Measurements from ENCODE around the gene SPESP1.
A peak's percentile ranks its signal among the peaks of the same experiment; 100 is the strongest.
"Not testable (repeated sequence)": the region's sequence is repeated elsewhere in the genome, so short reads cannot be mapped to it uniquely, and the experiment has no call there.

Gene SPESP1

DNA sequence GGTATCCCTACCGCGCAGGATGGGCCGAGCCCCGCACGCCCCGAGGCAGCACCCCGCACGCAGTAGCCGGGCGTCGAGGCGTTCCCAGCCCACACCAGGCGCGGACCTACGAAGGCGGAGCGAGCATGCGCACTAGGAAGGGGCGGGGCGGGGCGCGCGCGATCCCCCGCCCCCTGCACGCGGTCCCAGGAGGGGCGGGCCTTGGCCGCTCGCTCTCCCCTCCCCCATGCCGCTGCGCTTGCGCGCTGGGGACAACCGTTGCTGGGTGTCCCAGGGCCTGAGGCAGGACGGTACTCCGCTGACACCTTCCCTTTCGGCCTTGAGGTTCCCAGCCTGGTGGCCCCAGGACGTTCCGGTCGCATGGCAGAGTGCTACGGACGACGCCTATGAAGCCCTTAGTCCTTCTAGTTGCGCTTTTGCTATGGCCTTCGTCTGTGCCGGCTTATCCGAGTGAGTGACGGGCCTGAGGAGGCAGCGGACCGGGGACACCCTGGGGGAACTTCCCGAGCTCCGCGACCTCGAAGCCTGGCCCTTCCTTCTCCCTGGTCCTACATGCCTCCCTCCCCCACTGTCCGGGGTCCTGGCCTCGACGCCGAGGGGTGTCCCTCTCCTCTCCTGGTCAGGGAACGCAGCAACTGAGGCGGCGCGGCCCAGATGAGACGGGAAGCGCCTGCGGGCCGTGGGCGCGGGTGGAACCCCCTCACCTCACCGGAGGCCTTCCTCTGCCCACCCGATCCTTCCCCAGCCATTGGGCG is at the start of gene SPESP1:
SPESP1 (plus strand) TSS at position 258 of the 755 bp plus-strand sequence; CDS start at position 387, 129 bp downstream.
- no peak for DNase-seq

DNA sequence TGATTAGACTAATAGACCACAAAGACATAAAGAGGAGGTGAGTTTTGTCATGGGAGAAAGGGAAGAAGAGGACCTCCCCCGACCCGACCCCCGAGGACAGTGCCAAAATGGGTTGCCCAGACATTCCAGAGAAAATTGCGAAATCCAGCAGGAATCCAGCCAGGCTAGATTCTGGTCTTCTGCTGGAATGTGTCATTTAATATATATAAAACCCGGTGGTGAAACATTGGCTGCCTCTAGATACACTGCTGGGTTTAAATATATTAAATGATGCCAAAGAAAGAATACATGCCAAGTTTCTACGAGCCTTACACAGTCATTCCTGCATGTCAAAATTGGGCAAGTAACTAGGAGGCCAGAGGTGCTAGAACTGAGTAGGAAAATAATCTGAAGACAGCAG is 45.3 kb upstream of the SPESP1 start:
- DNase-seq, result no peak

DNA sequence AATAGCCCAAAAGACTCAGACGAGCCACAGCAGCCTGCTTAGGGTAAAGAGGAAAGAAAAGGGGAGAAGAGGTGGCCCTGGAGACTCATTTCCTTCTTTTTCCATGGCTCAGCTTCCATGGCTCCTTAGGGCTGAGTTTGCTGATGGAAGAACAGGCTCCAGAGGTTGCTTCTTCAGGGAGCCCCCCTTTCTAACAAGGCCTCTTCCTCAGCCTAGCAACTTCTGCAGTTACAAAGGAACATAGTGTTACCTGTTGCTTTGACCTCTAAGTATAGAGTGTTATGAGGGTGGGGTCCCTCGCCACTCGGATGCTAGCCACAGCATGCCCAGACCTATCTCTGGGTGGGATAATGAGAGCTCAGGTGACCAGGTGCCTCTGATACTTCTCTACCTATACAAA is 43.2 kb upstream of the SPESP1 start:
- no peak for DNase-seq

DNA sequence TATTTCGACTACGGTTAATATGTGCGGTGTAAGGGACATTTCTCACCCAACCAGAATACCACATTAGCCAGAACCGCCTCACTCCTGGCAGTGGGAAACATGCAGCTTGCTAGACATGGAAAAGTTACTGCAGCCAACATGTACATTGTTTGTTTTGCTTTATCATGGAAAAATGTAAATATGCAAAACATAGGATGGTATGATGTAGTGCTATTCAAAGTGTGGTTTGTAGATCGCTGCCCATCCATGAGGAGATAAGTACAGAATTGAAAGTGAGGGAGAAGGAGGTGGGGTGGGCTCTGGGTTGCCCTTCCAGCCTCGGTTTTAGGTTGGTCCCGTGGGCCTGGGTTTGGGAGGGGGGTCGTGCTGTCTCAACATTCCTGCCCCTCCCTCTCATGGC is 42.5 kb upstream of the SPESP1 start:
- DNase-seq, result no peak

DNA sequence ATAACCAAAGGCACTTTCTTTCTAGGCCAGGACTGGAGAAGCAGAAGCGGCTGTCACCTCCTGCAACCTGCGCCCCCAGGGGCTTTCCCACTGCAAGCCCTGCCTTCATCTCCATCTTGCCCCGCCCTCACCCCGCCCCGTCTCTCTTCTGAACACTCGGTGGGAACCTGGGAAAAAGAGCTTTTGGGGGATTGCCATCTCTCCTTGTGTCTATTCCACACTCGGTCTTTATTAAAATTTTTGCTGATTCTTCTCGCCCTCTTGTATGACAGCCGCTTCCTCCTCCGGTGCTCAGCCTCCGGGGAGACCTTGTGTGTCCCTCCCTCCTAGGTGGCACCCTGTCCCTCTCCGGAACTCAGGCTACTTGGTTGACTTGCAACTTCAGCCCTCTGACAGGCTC is 41.9 kb upstream of the SPESP1 start:
- DNase-seq, result no peak

DNA sequence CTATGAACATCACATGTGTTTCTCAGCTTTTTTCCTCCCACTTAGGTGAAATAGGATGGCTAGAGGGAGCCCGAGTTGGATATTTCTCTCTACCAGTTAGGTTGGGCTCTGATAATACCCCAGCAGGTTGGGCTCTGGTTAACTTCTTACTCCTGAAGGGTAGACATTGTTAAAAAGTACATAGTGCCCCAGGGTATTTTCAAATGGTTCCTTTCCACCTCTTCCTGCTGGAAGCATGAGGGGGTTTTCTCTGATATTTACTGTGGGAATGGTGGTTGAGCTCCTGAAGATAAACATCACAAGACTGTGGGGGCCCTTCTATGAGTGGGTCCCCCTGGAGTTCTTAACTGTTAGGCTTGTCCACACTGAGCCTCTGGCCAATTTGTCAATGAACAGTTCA is 36.1 kb upstream of the SPESP1 start:
- DNase-seq, result no peak

DNA sequence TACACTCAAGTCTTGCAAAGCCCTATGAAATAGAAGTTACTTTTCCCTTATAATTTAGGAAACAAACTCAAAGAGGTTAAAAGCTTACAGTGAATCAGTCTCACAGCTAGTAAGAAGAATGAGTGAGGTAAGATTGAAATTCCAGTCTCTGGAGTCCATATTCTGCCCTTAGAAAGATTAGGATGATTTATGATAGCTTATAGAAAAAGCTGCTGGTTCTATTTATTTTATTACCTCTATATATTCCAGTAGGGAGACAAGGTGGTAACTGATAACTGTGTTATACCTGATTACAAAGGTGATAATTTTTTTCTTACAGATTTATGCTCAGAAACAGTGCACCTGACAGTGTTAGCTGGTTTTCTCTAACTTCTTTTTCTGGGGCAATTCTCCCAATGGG is 34.1 kb upstream of the SPESP1 start:
- no peak for DNase-seq

DNA sequence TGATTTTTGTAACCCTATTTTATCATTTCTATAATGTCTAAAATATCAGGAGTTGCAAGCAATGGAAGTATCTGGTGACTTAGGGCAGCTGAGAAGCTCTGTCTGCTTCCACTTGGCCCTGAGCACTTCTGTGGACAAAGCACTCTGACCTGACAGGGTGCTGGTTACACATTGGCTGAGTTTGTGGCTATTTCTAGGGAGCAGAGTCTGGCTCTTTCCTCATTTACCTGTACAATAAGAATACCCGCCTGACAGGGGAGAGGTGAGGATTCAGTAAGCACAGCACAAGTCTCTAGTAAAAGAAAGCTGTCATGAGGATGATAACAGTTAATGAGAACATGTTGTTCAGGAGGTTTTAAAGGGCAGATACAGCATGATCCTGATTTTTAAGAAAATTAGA is 33.3 kb upstream of the SPESP1 start:
- DNase-seq, result no peak

DNA sequence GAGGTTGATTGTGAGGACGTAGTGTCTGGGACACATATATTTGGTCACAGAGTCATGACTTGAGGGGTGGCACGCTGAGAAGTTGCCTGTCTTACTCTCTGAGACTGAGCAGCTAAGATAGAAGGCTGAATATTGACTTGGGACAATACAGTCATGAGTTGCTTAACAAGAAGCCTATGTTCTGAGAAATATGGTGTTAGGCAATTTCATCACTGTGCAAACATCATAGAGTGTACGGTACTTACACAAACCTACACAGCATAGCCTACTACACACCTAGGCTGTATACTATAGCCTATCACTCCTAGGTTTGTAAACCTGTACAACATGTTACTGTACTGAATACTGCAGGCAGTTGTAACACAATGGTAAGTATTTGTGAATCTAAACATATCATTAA is 30.3 kb upstream of the SPESP1 start:
- DNase-seq, result no peak

DNA sequence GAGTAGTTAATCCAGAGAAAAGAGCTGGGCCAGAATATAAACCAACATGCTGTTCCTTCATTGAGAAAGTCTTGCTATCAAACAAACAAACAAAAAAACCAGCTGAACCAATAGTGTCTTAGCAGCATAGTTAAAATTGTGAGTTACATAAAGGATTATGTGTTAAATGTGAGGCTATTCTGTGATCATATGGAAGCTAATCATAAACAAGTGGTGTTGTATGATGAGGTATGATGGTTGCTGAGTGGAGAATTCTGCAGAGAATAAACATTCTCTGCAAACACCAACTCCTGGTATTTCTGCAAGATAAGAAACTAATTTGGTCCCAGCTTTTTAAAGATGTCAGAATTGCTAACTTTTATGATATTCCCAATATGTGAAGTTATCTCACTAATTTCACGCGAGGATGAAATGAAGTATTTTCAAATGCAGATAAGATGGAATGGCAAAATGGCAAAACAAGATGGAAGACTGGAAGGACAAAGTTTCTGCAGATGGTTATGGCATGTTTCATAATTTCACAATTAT is 22.9 kb upstream of the SPESP1 start:
- no peak for DNase-seq

DNA sequence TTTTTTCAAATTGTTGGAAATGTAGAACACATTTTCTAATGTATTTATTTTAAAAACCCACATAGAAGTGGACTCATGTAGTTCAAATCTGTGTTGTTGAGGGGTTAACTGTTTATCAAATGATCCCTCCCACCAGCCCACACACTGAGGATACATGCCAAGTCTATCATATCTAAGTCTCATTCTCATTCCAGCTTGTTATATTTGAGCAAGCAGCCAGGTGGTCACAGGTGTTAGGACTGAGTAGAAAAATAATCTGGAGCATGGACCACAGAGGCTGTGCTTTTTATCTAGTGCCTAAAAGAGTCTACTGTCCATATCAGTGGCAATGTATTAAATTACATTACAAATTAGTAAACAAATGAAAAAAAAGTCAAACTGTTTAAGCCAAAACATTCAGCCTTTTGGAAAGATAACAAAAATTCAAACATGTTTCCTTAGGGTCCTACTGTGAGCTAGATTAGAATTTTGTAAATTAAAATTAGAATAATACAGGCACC is 20.7 kb upstream of the SPESP1 start:
- no peak for DNase-seq

DNA sequence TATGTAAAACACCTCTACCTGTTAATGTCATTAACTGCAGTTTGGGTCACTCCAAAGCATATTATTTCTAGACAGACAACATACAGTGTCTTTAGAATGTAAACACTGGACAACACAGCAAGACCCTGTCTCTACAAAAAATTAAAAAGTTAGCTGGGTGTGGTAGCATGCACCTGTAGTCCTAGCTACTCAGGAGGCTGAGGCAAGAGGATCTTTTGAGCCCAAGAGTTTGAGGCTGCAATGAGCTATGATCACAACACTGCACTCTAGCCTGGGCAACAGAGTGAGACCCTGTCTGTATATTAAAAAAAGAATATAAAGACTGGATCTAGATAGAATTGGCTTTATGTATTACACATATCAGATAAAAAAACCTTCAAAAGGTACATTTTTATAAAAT is 20.0 kb upstream of the SPESP1 start:
- DNase-seq, result no peak

DNA sequence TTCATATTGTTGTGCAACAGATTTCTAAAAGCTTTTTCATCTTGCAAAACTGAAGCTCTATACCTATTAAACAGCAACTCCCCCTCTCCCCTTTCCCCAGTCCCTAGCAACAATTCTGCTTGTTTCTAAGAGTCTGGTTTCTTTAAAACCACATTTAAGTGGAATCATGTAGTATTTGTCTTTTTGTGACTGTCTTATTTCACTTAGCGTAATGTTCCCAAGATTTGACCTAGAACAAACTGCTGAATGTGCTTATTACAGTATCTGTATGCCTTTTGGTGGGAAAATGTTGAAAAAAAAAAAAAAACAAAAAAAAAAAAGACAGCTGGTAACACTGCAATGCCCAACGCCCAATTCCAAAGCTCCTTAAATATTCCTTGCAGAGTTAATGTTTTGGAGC is 19.5 kb upstream of the SPESP1 start:
- no peak for DNase-seq

DNA sequence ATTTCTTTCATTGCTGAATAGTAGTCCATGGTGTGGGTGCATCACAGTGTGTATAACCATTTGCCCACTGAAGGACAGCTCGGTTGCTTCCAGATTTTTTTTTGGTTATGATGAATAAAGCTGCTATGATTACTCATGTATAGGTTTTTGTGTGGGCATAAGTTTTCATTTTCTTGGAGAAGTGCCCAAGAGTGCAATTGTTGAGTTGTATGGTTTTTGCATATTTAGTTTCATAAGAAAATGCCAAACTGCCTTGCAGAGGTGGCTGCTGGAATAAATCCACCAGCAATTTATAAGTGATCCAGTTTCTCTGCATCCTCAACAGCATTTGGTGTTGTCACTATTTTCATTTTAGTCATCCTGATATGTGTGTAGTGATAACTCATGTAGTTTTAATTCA is 8.4 kb upstream of the SPESP1 start:
- DNase-seq, result no peak

DNA sequence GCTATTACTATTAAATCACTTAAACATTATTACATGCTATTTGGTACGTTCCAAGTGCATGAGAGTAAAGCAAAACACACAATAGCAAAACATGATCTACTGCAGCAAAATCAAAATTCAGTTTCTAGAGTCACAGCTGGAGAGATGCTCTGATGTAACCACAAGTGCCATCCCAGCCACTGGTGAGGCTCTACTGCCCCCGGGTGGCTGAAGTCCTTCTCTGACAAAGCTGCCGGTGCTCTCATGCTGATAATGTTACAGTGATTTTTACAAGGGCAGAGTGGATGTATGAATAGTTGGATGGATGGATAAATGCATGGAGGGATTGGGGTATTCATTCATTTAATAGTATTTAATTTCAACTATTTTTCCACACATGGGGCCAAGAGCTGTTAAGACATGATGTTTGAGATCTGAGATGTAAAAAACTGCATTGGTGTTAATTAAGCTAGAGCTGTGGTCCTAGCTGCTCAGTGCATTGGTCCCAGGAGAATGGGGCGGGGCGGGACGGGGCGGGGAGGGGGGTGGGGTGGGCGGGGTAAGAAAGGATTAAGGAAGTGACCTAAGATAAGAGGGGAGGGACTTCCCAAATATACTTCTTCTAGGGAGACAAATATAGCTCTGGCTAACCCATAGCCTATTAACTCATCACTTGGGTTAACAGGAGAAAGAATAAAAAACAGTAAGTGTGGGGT is 5.3 kb upstream of the SPESP1 start:
- DNase-seq, result peak; percentile 71

DNA sequence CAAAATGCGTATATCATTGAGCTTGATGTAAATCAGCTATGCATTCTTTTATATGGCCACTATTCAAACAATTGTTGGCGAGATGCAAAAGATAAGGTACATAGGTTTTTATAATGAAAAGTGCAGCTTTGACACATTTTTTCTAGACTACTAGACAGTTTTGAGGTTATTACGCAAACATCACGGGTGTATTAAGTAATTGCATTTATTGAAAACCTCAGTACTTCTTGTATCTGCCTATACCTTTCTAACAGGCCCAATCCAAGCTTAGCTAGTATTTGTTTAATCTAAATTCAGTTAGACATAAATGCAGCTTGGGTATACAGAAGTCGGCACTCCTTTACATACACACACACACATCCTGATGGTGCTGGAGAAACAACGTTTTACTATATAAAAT is 2.7 kb downstream of the SPESP1 start:
- no peak for DNase-seq

DNA sequence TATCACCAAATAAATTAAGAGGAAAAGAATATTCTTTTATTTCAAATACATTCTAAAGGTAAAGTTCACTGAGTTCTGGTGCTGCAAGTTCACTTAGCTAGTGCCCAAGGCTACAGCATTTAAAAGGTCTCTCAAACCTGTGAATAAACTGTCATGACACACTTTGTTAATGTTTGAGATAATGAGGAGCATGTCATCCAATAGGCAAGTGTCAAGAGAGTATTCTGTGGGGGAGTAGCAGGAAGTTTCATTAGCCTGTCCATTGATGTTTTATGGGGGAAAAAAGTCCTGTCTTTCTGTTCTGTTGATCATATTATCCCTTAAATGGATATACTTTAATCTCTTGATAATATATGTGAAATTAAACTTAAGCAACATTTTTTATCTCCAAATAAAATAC is 4.0 kb downstream of the SPESP1 start:
- no peak for DNase-seq

DNA sequence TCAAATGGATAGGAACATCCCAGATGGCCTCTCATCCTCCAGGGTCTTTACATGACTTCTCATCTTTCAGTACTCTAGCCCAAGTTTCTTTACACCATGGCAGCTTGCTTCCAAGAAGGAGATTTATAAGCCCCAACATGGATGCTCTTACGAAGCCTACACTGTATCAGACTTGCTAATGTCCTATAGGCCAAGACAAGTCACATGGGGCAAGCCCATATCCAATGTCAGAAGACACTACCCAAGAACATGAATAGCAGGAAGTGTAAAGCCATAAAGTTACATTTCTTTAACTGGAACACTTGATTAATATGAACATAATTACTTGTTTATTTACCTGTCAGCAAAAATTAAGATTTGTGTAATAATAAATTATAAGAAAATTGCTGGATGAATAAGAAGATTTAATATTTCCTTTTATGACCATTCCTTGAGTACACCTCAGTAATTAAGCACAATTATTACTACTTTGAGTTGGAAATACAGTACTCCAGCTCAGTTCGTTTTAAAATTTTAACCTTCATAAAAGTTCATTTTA is 5.1 kb downstream of the SPESP1 start:
- DNase-seq, result no peak

DNA sequence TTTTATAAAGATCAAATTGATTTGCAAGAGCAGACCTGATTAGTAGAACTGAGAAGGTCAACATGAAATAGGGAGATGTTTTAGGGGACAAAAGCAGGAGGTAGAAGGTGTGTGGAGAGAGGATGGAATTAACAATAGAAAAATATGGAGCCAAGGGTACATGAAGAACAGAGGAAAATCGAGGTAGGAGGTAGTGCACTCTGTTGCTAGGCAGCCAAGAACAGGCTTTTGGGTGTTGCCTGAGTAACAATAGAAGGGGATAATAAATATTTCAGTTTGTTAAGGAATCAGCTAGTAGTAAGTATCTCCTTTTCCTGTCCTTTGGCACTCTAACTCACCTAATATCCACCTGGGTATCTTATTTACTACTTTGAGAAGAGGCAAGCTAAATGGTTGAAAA is 9.2 kb downstream of the SPESP1 start:
- no peak for DNase-seq

DNA sequence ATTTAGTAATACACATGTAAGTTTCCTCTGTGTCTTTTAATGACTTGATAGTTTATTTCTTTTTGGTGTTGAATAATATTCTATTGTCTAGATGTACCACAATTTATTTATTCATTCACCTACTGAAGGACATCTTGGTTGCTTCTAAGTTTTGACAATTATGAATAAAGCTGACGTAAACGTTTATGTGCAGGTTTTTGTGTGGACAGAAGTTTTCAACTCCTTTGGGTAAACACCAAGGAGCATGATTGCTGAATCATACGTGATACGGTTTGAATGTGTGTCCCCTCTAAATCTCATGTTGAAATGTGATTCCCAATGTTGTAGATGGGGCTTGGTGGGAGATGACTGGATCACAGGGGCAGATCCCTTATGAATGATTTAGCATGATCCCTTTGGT is 21.5 kb downstream of the SPESP1 start:
- no peak for DNase-seq

DNA sequence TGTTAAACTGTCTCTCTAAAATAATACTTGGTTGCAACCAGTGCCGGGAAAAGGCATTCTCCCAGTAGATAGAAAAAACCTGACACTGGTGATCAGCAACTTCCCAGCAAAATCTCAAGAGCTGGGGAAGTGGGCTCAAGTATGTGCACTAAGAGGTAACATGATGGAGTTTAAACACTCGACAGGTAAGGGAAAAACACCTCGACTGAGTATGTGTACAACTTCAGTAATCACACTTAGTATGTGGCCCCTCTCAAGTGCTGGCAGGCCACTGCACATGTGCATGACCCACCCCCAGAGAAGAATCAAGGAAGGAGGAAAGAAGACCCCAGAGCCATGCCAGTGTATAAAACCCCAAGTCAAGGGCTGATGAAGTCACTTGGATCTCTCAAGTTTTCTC is 27.4 kb downstream of the SPESP1 start:
- no peak for DNase-seq

DNA sequence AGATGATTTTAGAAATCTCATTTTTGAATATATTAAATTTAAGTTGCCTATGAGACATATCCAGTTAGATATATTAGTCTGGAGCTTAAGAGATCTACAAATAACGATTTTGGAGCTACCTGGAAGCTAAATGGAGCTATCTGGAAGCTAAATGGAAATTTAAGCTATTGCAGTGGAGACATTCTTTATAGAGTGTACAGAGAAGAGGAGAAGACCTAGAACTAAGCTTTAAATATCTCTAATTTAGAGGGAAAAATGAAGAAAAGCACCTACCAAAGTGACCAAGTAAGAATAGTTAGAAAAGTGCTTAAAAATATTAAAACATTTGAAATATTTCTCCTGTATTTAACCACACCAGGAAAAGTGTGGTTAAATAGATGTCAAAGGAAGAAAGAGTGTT is 28.3 kb downstream of the SPESP1 start:
- DNase-seq, result no peak

DNA sequence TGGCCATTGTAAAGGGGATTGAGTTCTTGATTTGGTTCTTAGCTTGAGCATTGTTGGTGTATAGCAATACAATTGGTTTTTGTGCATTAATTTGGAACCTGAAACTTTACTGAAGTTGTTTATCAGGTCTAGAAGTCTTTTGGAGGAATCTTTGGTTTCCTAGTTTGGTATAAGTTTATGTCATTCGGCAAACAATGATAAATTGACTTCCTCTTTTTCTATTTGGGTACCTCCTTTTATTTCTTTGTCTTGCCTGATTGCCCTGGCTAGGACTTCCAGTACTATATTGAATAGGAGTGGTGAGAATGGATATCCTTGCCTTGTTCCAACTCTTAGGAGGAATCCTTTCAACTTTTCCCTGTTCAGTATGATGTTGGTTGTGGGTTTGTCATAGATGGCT is 32.1 kb downstream of the SPESP1 start:
- no peak for DNase-seq

DNA sequence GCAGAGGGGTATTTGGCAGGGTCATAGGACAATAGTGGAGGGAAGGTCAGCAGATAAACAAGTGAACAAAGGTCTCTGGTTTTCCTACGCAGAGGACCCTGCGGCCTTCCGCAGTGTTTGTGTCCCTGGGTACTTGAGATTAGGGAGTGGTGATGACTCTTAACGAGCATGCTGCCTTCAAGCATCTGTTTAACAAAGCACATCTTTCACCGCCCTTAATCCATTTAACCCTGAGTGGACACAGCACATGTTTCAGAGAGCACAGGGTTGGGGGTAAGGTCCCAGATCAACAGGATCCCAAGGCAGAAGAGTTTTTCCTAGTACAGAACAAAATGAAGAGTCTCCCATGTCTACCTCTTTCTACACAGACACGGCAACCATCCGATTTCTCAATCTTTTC is 33.4 kb downstream of the SPESP1 start:
- DNase-seq, result not testable (repeated sequence)

Data from NCI-H510A treated with DMSO at 0.1 percent for 48 hours (cell line).